Pancreas (tissue), 10 donors: ENCODE results near the gene KATNIP. TPM values are rescaled to one million over a fixed set of nuclear protein-coding genes. Genes with fewer than 3 reads are reported as not detected.
"Not testable (repeated sequence)": the region's sequence is repeated elsewhere in the genome, so short reads cannot be mapped to it uniquely, and the experiment has no call there.

Source experiments
- ATAC-seq, 4 donors: fragments of 200-7000 bp; cut with Tn5 transposase; one replicate each; pipeline versions ENCODE4 v1.8.0 to v1.9.1; 2020; ENCODE audit warnings: mild to moderate bottlenecking in 4 of 4, moderate library complexity in 4 of 4
- DNase-seq, 6 donors: peaks; one replicate each; pipeline ENCODE4 v3.0.0-alpha.2; 2020
- FAIRE-seq: peaks from 2 replicates; lab custom pipeline; 2012; peaks lifted over from hg19 to GRCh38; lab: Jason Lieb, UNC
- H3K27ac ChIP-seq, 4 donors: fragments of 200-600 bp; sonication (generic); 1 replicate in 3 of 4; 2 replicates in 1 of 4; pipeline versions ENCODE4 v1.5.0 to v1.8.0; 2020
- H3K27me3 ChIP-seq, 4 donors: fragments of 200-600 bp; one replicate each; pipeline ENCODE4 v1.8.0; 2021
- H3K36me3 ChIP-seq, 3 donors: fragments of 200-600 bp; sonication (generic) in 1 of 3; one replicate each; pipeline versions ENCODE4 v1.5.0 to v1.8.0; 2020 to 2021
- H3K4me1 ChIP-seq, 3 donors: fragments of 200-600 bp; one replicate each; pipeline ENCODE4 v1.8.0; 2021
- H3K4me3 ChIP-seq, 4 donors: fragments of 200-600 bp; sonication (generic) in 2 of 4; one replicate each; pipeline versions ENCODE4 v1.5.0 to v1.8.0; 2020 to 2021
- H3K9me3 ChIP-seq, 4 donors: fragments of 200-600 bp; one replicate each; pipeline ENCODE4 v1.8.0; 2021
- CTCF ChIP-seq, 4 donors: fragments of 200-600 bp; sonication (generic) in 3 of 4; IDR thresholded peaks; one replicate each; pipeline versions ENCODE4 v1.5.0 to v1.8.0; 2021; ENCODE audit warnings: antibody characterized with exemption in 4 of 4
- whole genome bisulfite sequencing, 2 donors: extraction: QIAGEN DNeasy Blood & Tissue Kit; methylation state at CpG; one replicate each; pipeline ENCODE4 v1.1.7; 2013; 5-methylcytosine and 5-hydroxymethylcytosine counted together
- intact Hi-C, 3 donors: fragments of 100-400 bp; cut with DNase I; formaldehyde crosslinking; loops; one replicate each; pipeline versions ENCODE4 v1.11.1 to v1.14.2; 2022
- polyA plus RNA-seq, 2 donors: library from polyadenylated mRNA; stranded (reverse); fragments of 200-250 nt; gene quantifications; one replicate each; pipeline ENCODE4 v1.2.3, GENCODE V29; 2013
- total RNA-seq, 6 donors: library from RNA; stranded (reverse); fragmentation: NEBNext Ultra II Directional in 4 of 6; extraction: Animal tissue kit (Norgen Biotek cat#: 25700) in 4 of 6; gene quantifications; one replicate each; pipeline versions ENCODE4 v1.2.1 to v1.2.4, GENCODE V29; 2021 to 2023
- donor health status: healthy with polysubstance abuse.
- donor health status: DM: no; HTN: no; CAD: no; lungs with moderate emphysema.
- donor health status: DM: no; HTN: no; CAD: no.
- donor health status: control.
- donor health status: control.
- donor health status: Bipolar disorder and iron deficiency.
- donor health status: DM: yes; HTN: yes; CAD: no.
- donor health status: DM: no; HTN: no; CAD: no.
- donor health status: DM: no; HTN: no; CAD: no.
- donor health status: DM: yes; HTN: yes; CAD: no.

Gene KATNIP
- total and polyA plus RNA-seq, 8 donors, result 10.8 to 26.7 (median 16.1) TPM

GRCh38 chr16:27561216-27561615 is 11.3 kb downstream of the KATNIP start:
- intact Hi-C loops, result no loop called here
- peaks cover 9 to 14% (median 13%) of the 10 kb centered on the region in 3 donors for H3K4me1 ChIP-seq
- no peak overlapping the region for H3K4me3 ChIP-seq
- no peaks in the 10 kb centered on the region for H3K27me3 ChIP-seq
- DNase-seq (no peak), ATAC-seq (no peak), FAIRE-seq (no peak)
- H3K36me3 ChIP-seq, result no peaks in the 10 kb centered on the region
- no peak for TF ChIP-seq CTCF (IDR thresholded peaks at IDR 0.05)
- no peaks in the 10 kb centered on the region for H3K9me3 ChIP-seq
- whole genome bisulfite sequencing, 2 donors, result 90 to 92% methylated on average over 8 of the region's 8 CpGs
- H3K27ac ChIP-seq, result peak overlapping the region in 2 of 4 donors; percentile 62 to 67

GRCh38 chr16:27564224-27564623 is 14.3 kb downstream of the KATNIP start:
- 89 to 91% methylated on average over 5 of the region's 5 CpGs for WGBS, 2 donors
- Histone ChIP-seq H3K27me3 (no peaks in the 10 kb centered on the region), H3K4me3 (no peak overlapping the region), H3K36me3 (no peaks in the 10 kb centered on the region), H3K27ac (no peak overlapping the region), H3K4me1 (peaks cover 4 to 14% (median 9%) of the 10 kb centered on the region in 3 donors), H3K9me3 (no peaks in the 10 kb centered on the region)
- no peak for TF ChIP-seq CTCF (IDR thresholded peaks at IDR 0.05)
- DNase-seq (no peak), FAIRE-seq (no peak), ATAC-seq (no peak)
- intact Hi-C loops, result no loop called here

GRCh38 chr16:27566417-27566816 is 16.5 kb downstream of the KATNIP start:
- no peak for FAIRE-seq
- H3K4me3 ChIP-seq, result no peak overlapping the region
- no peak overlapping the region for H3K27ac ChIP-seq
- peaks cover 0 to 5% (median under 1%) of the 10 kb centered on the region in 3 donors for H3K4me1 ChIP-seq
- H3K27me3 ChIP-seq, result no peaks in the 10 kb centered on the region
- ATAC-seq, result peak in 1 of 4 donors; percentile 37
- DNase-seq, result no peak
- no peak for TF ChIP-seq CTCF (IDR thresholded peaks at IDR 0.05)
- 81 to 90% methylated on average over 6 of the region's 6 CpGs for WGBS, 2 donors
- H3K36me3 ChIP-seq, result no peaks in the 10 kb centered on the region
- H3K9me3 ChIP-seq, result no peaks in the 10 kb centered on the region
- intact Hi-C loops, result no loop called here

GRCh38 chr16:27568077-27568476 is 18.1 kb downstream of the KATNIP start:
- H3K27me3 ChIP-seq, result no peaks in the 10 kb centered on the region
- no peak for TF ChIP-seq CTCF (IDR thresholded peaks at IDR 0.05)
- no peak overlapping the region for H3K4me3 ChIP-seq
- no peaks in the 10 kb centered on the region for H3K36me3 ChIP-seq
- no peaks in the 10 kb centered on the region for H3K9me3 ChIP-seq
- DNase-seq (no peak), ATAC-seq (no peak), FAIRE-seq (no peak)
- WGBS, 2 donors, result 71 to 84% methylated on average over 4 of the region's 4 CpGs
- peaks cover 0 to 2% (median 0%) of the 10 kb centered on the region in 3 donors for H3K4me1 ChIP-seq
- intact Hi-C loops, result no loop called here
- no peak overlapping the region for H3K27ac ChIP-seq

- ATAC-seq, H3K4me1 ChIP-seq, H3K36me3 ChIP-seq, H3K27me3 ChIP-seq, FAIRE-seq, H3K9me3 ChIP-seq, intact Hi-C loops, DNase-seq, H3K4me3 ChIP-seq, H3K27ac ChIP-seq: not testable (repeated sequence)
- WGBS, 2 donors, result 96 to 97% methylated on average over 8 of the region's 8 CpGs
Measured at GRCh38 chr16:27570986-27571385, 21.0 kb downstream of the KATNIP start.
